Large intestine (tissue), 3 donors: ENCODE results near the gene BCR. TPM values are rescaled to one million over a fixed set of nuclear protein-coding genes. Genes with fewer than 3 reads are reported as not detected.
A peak's percentile ranks its signal among the peaks of the same experiment; 100 is the strongest.

Experiments used
- DNase-seq, 2 donors: peaks; one replicate each; pipeline versions ENCODE4 v3.0.0 to v3.0.0-alpha.2; 2013
- H3K27ac ChIP-seq: one replicate; pipeline ENCODE4 v1.5.1; 2013; ENCODE audit warnings: low read length
- H3K27me3 ChIP-seq: 2 replicates; pipeline ENCODE4 v1.6.1; 2013; ENCODE audit warnings: low read length; ENCODE audit not compliant: control insufficient read depth, insufficient read depth
- H3K36me3 ChIP-seq: 2 replicates; pipeline ENCODE4 v1.6.1; 2013; ENCODE audit warnings: low read length; ENCODE audit not compliant: control insufficient read depth, insufficient read depth
- H3K4me1 ChIP-seq: one replicate; pipeline ENCODE4 v1.6.1; 2013; ENCODE audit warnings: low read length; ENCODE audit not compliant: control insufficient read depth, insufficient read depth
- H3K4me3 ChIP-seq: one replicate; pipeline ENCODE4 v1.5.1; 2013; ENCODE audit warnings: low read length
- H3K9me3 ChIP-seq: one replicate; pipeline ENCODE4 v1.6.1; 2013; ENCODE audit warnings: mild to moderate bottlenecking, low read depth, low read length, moderate library complexity; ENCODE audit not compliant: control insufficient read depth
- WGBS: methylation state at CpG from one replicate; pipeline ENCODE4 v1.1.5; 2013; ENCODE audit warnings: low lambda C conversion rate; ENCODE audit not compliant: insufficient coverage; 5-methylcytosine and 5-hydroxymethylcytosine counted together
- polyA plus RNA-seq: library from polyadenylated mRNA; unstranded; fragments of 120-200 nt; gene quantifications from one replicate; pipeline ENCODE4 v1.2.1, GENCODE V29; 2013

Gene BCR
- polyA plus RNA-seq, 1 donor: 29.0 TPM

DNA sequence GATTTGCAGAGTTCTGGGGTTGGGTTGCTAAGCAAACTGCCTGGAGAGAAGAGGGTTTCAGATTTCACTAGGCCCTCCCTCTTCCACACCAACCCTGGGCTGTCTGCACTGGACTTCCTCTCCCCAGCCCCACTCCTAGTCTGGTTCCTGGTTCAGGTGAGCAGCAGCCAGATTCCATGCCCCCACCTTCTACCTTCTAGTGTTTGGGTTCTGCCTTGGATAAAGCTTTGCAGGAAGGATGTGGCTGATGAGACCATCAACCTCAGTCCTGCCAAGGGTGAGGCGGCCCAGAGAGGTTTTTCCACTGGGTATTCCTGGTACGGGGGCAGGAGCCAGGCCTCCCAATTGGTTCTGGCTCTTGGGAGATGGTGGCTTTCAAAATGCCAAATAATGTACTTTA, 68.3 kb downstream of the BCR start:
- no peak for DNase-seq
- Histone ChIP-seq H3K27ac (no peak overlapping the region), H3K36me3 (peaks cover 4% of the 10 kb centered on the region), H3K9me3 (no peaks in the 10 kb centered on the region), H3K4me3 (no peak overlapping the region), H3K4me1 (peaks cover 29% of the 10 kb centered on the region), H3K27me3 (no peaks in the 10 kb centered on the region)
- WGBS: no CpG with 5 or more reads among the region's 2 CpGs

DNA sequence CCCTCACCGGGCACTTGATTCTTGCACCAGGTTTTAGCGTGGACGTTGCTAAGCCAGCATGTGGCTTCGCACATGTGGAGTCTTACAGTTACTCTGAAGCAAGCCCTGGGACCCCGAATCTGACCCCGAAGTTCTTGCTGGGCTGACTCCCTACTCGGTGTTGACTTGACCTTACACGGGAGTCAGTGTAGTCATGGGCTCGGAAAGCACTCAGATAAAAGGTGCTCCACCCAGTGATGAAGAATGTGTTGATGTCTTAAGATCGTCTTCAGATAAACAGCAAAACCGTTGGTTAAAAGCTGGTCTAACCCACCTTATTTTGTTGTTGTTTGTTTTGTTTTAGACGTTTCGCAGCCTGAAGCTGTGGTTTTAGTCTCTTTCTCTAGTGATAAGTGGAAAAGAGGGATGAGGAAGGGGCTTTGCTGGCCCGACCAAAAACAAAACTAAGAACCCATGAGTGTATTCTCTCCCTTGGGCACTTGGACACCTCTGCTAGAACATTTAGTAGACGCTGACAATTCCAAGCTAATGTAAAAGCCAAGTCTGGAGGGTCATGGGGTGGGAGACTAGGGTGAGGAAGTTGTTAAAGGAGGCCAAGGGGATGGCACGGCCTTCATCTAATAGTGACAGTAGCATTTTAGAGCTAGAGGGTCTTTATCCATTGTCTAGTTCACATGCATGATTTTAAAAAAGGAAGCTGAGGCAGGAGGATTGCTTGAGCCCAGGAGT, 69.9 kb downstream of the BCR start:
- H3K4me3 ChIP-seq: no peak overlapping the region
- DNase-seq: no peak
- H3K4me1 ChIP-seq: peaks cover 14% of the 10 kb centered on the region
- peaks cover 16% of the 10 kb centered on the region for H3K36me3 ChIP-seq
- H3K27ac ChIP-seq: no peak overlapping the region
- no peaks in the 10 kb centered on the region for H3K27me3 ChIP-seq
- WGBS: 80% methylated on average over 1 of the region's 16 CpGs
- H3K9me3 ChIP-seq: no peaks in the 10 kb centered on the region

DNA sequence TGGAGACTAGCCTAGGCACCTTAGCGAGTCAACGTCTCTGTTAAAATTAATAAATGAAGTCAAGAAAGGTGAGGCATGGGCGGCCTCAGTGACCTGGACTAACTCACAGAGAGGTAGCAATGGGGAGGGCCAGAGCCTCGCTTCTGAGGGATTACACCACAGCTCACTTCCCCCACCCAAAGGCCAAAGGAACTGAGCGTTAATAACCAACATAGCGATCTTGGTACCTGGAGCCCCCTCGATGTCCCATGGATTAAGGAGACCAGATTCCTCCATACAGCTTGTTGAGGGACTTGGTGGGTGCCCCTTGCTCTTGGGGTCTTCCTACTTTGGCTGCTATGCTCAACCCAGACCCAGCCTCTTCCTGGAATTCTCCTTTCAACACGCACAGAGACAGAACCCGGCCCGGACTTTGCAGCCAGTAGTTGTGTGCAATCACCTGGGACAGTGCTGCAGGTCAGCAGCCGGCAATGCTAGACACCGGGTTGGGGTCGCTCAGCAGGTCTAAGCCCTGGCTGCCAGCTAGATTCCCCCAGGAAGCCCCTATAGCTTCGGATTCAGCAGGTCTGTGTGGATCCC, 70.6 kb downstream of the BCR start:
- no CpG with 5 or more reads among the region's 14 CpGs for WGBS
- DNase-seq: no peak
- H3K36me3 ChIP-seq: peaks cover 18% of the 10 kb centered on the region
- no peaks in the 10 kb centered on the region for H3K9me3 ChIP-seq
- no peak overlapping the region for H3K4me3 ChIP-seq
- peaks cover 10% of the 10 kb centered on the region for H3K4me1 ChIP-seq
- no peaks in the 10 kb centered on the region for H3K27me3 ChIP-seq
- peak overlapping the region; percentile 61 for H3K27ac ChIP-seq

DNA sequence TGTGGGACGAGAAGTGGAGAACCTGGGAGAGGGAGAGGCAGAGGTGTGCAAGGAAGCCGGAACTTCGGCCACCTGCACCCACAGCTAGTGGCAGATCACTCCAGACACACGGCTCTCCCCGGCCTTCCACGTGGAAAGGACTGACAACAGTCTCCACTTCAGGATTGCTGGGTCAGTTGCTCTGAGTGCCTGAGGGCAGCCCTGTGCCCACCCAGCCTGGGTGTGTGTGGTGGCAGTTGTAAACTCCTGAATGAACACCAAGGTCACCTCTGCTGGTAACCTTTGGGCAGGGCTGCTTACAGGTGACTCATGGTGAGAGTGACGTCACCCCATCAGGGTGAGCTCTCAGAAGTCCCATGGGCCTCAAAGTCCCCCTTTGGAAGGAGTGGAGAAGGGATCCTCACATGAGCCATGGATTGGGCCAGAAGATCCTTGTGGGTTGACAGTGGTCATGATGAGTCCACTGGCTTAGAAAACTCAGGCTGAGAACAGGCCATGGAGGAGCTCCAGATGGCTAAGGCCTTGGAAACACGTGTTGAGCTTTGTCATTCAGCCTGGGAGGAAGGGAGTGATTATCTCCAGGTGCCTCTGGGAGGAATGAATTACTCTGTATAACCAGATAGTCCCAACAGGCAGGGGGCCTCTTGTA, 71.3 kb downstream of the BCR start:
- no peaks in the 10 kb centered on the region for H3K9me3 ChIP-seq
- H3K4me1 ChIP-seq: peaks cover 16% of the 10 kb centered on the region
- peak overlapping the region; percentile 61 for H3K27ac ChIP-seq
- DNase-seq: peak; percentile 74 to 86
- no peak overlapping the region for H3K4me3 ChIP-seq
- peaks cover 18% of the 10 kb centered on the region for H3K36me3 ChIP-seq
- WGBS: 40% methylated on average over 1 of the region's 8 CpGs
- no peaks in the 10 kb centered on the region for H3K27me3 ChIP-seq

DNA sequence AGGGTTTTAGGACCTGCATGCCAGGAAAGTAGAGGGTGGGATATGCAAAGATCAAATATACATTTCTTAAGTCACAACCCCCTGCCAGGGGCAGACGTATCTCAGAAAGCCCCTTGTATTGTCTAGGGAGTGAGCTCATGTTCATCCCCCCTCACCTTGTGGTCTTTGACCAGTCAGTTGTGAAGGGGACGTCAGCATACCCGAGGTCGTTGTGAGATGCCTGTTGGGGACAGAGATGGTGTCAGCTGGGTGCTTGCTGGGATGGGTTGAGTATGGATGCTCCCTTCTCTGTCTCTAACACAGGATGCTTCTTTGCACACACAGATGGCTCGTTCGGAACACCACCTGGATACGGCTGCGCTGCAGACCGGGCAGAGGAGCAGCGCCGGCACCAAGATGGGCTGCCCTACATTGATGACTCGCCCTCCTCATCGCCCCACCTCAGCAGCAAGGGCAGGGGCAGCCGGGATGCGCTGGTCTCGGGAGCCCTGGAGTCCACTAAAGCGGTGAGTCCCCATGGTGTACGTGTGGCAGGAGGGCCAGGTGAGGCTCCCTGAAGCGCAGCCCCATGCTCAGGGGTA, 73.3 kb downstream of the BCR start:
- Histone ChIP-seq H3K4me3 (no peak overlapping the region), H3K4me1 (peaks cover 26% of the 10 kb centered on the region), H3K36me3 (peaks cover 18% of the 10 kb centered on the region), H3K27me3 (no peaks in the 10 kb centered on the region), H3K9me3 (no peaks in the 10 kb centered on the region), H3K27ac (no peak overlapping the region)
- no CpG with 5 or more reads among the region's 19 CpGs for WGBS
- DNase-seq: no peak

DNA sequence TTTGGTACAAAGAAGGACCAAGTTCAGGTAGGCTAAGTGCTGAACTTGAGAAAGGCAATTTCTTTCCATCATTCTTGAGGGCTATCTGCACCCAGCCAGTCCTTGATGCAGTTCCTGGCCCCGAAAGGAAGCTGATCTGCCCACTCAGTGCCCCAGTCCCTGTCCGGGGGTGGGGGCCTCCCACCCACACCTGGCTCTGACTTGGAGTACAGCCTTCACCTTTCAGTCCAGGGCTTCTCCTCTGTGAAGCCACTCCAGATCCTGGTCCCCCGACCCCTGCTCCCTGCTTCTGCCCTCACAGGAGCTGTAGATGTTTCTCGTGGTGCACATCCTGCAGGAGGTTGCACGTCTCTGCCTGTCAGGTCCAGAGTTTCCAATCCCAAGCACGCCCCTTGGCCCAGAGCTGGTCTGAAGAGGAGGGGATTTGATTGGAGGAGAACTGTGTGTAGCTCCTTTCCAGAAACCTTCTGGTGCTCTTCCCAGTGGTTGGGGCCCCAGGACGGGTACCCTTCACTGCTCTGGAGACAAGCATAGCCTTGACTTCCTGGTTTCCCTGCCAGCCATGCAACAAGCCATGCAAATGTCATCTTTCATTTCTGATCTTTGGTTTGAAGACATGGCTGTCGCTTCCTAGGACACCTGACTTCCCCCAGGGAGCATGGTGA, 75.3 kb downstream of the BCR start:
- Histone ChIP-seq H3K27ac (no peak overlapping the region), H3K4me3 (no peak overlapping the region), H3K27me3 (no peaks in the 10 kb centered on the region), H3K36me3 (peaks cover 18% of the 10 kb centered on the region), H3K9me3 (no peaks in the 10 kb centered on the region), H3K4me1 (peaks cover 26% of the 10 kb centered on the region)
- no peak for DNase-seq
- no CpG with 5 or more reads among the region's 8 CpGs for WGBS

DNA sequence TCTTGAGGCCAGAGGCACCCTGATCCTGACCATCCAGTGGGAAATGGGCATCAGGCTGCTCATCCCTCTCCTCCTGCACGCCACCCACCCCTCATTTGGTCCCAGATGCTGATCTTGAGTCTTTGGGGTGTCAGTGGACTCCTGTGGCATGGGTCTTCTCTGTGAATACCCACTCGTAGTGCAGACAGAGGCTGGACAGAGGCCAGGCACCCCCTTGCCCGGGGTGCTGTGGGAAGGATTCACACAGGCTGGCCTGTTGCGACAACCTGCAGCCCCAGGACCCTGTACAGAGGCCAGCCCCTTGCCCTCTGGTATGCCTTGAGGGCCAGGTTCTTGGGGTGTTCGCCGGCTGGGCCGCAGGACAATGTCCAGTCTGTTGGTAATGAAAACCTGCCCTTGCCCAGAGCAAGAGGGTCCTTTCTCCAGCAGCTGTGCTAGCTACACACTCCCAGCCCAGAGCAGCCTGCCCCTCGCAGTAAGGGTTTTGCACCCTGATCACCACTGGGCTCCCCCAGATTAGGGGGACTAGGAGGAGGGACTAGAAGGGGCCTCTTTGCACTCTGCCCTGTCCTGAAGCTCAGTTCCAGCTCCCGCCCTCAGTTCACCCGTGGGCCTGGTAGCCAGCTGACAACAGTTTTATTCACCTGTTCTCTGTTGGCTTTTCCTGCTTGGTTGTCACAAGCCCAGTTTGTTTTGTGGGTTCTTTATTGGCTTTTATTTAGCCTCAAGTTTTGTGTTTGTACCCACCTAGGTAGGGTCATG, 76.0 kb downstream of the BCR start:
- peaks cover 24% of the 10 kb centered on the region for H3K4me1 ChIP-seq
- no peak overlapping the region for H3K4me3 ChIP-seq
- peaks cover 21% of the 10 kb centered on the region for H3K36me3 ChIP-seq
- no peaks in the 10 kb centered on the region for H3K9me3 ChIP-seq
- H3K27me3 ChIP-seq: no peaks in the 10 kb centered on the region
- H3K27ac ChIP-seq: peak overlapping the region; percentile 55
- no CpG with 5 or more reads among the region's 10 CpGs for WGBS
- DNase-seq: peak in 1 of 2 donors; percentile 45

DNA sequence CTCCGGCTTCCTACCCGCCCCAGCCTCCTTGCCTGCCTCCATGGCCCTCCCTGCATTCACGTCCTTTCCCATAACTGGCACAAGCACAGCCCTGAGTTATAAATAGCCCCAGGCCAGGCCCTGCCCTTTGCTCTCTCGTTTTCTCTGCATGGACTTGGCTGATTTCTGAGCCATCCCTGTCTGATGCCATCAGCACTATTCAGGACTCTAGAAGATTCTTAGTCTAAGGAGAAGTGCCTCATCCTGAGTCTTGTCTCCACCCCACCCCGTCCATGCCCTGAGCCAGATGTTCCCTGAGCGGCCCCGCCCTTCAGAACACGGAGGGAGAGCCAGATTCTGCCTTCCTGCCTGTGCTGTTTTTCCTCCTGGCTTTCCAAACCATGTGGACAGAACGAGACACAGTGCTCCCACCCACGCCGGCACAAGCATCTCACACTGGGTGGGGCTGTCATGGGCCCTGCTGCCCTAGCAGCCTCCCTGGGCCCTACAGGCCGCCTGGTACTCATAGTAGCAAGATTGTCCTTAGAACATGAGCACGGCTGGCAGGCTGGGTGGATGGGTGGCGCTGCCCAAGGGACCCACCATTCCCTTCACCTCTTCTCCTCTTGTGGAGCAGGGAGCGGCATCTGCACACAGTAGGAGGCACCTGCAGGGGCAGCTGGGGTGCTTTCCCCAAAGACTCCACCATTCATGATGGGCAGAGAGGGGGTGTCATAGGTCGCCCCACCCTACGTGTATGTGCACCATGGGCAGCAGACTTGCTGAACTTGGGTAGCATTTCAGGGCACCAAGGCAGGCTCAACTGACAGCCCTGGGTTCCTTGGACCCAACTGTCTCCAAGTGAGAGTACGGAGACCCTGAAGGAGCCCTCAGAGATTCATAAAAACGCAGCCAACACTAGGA, 76.9 kb downstream of the BCR start:
- no peaks in the 10 kb centered on the region for H3K27me3 ChIP-seq
- DNase-seq: peak; percentile 54 to 68
- no CpG with 5 or more reads among the region's 19 CpGs for WGBS
- H3K27ac ChIP-seq: peak overlapping the region; percentile 55
- H3K4me3 ChIP-seq: no peak overlapping the region
- no peaks in the 10 kb centered on the region for H3K9me3 ChIP-seq
- peaks cover 29% of the 10 kb centered on the region for H3K36me3 ChIP-seq
- H3K4me1 ChIP-seq: peaks cover 16% of the 10 kb centered on the region
